ENCODE results near the gene CCDC88B. TPM values are rescaled to one million over a fixed set of nuclear protein-coding genes. Genes with fewer than 3 reads are reported as not detected.

The CCDC88B gene
- total and polyA plus RNA-seq, 2 of the 8 experiments (the other 6 are each of a cell fraction or from before 2014, with no cell fraction given), result 5.9 to 12.5 TPM

DNA sequence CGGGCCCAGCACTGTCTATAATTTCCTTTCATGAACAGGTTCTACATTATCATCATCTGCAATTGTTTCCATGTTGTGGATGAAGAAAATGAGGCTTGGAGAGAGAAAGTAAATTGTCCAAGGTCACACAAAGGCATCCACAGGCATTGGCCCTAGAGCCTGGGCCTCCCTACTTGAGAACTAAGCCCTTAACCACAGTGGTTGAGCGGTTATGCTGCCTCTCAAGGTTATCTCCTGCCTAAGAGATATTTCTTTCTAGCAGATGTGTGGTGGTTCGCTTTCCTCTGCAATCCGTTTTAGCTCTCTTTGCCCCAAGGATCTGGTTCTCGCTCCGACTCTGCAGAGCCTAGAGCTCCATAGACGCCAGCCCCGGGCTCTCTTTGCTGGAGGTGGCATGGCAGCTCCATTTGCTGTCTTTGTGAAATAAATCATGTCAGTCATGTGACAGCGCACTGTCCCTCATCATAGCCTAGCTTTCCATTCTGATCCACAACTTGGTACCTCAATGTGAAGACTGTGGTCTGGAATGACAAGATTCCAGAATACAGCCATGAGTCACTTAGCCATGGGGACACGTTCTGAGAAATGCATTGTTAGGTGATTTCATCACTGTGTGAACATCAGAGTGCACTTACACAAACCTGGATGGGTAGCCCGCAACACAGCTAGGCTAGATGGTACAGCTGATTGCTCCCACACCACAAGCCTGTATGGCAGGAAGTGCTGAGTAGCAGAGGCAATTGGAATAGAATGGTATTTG lies 46.1 kb downstream of the CCDC88B start (continued):
- TF ChIP-seq, protein P1, sequence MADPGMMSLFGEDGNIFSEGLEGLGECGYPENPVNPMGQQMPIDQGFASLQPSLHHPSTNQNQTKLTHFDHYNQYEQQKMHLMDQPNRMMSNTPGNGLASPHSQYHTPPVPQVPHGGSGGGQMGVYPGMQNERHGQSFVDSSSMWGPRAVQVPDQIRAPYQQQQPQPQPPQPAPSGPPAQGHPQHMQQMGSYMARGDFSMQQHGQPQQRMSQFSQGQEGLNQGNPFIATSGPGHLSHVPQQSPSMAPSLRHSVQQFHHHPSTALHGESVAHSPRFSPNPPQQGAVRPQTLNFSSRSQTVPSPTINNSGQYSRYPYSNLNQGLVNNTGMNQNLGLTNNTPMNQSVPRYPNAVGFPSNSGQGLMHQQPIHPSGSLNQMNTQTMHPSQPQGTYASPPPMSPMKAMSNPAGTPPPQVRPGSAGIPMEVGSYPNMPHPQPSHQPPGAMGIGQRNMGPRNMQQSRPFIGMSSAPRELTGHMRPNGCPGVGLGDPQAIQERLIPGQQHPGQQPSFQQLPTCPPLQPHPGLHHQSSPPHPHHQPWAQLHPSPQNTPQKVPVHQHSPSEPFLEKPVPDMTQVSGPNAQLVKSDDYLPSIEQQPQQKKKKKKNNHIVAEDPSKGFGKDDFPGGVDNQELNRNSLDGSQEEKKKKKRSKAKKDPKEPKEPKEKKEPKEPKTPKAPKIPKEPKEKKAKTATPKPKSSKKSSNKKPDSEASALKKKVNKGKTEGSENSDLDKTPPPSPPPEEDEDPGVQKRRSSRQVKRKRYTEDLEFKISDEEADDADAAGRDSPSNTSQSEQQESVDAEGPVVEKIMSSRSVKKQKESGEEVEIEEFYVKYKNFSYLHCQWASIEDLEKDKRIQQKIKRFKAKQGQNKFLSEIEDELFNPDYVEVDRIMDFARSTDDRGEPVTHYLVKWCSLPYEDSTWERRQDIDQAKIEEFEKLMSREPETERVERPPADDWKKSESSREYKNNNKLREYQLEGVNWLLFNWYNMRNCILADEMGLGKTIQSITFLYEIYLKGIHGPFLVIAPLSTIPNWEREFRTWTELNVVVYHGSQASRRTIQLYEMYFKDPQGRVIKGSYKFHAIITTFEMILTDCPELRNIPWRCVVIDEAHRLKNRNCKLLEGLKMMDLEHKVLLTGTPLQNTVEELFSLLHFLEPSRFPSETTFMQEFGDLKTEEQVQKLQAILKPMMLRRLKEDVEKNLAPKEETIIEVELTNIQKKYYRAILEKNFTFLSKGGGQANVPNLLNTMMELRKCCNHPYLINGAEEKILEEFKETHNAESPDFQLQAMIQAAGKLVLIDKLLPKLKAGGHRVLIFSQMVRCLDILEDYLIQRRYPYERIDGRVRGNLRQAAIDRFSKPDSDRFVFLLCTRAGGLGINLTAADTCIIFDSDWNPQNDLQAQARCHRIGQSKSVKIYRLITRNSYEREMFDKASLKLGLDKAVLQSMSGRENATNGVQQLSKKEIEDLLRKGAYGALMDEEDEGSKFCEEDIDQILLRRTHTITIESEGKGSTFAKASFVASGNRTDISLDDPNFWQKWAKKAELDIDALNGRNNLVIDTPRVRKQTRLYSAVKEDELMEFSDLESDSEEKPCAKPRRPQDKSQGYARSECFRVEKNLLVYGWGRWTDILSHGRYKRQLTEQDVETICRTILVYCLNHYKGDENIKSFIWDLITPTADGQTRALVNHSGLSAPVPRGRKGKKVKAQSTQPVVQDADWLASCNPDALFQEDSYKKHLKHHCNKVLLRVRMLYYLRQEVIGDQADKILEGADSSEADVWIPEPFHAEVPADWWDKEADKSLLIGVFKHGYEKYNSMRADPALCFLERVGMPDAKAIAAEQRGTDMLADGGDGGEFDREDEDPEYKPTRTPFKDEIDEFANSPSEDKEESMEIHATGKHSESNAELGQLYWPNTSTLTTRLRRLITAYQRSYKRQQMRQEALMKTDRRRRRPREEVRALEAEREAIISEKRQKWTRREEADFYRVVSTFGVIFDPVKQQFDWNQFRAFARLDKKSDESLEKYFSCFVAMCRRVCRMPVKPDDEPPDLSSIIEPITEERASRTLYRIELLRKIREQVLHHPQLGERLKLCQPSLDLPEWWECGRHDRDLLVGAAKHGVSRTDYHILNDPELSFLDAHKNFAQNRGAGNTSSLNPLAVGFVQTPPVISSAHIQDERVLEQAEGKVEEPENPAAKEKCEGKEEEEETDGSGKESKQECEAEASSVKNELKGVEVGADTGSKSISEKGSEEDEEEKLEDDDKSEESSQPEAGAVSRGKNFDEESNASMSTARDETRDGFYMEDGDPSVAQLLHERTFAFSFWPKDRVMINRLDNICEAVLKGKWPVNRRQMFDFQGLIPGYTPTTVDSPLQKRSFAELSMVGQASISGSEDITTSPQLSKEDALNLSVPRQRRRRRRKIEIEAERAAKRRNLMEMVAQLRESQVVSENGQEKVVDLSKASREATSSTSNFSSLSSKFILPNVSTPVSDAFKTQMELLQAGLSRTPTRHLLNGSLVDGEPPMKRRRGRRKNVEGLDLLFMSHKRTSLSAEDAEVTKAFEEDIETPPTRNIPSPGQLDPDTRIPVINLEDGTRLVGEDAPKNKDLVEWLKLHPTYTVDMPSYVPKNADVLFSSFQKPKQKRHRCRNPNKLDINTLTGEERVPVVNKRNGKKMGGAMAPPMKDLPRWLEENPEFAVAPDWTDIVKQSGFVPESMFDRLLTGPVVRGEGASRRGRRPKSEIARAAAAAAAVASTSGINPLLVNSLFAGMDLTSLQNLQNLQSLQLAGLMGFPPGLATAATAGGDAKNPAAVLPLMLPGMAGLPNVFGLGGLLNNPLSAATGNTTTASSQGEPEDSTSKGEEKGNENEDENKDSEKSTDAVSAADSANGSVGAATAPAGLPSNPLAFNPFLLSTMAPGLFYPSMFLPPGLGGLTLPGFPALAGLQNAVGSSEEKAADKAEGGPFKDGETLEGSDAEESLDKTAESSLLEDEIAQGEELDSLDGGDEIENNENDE (IDR thresholded peaks at IDR 0.05; ENCODE audit: insufficient replicate concordance, low read length), result no peak
- no peak for TF ChIP-seq TBP (IDR thresholded peaks at IDR 0.05; ENCODE audit: low read depth, low read length)

All from H1 (cell line).